ENCODE measurements around the gene CDKN1C.

Gene CDKN1C

GRCh38 chr11:2841411-2842190, 44.0 kb downstream of the CDKN1C start:
- DNase-seq = no peak

GRCh38 chr11:2839395-2839943, 46.1 kb downstream of the CDKN1C start:
- DNase-seq = no peak

- no peak for DNase-seq
Measured at GRCh38 chr11:2838676-2839294, 46.8 kb downstream of the CDKN1C start.

GRCh38 chr11:2838091-2838490, 47.5 kb downstream of the CDKN1C start:
- no peak for DNase-seq

GRCh38 chr11:2837651-2838050, 47.9 kb downstream of the CDKN1C start:
- DNase-seq = no peak

GRCh38 chr11:2837096-2837601, 48.4 kb downstream of the CDKN1C start:
- DNase-seq = no peak

- no peak for DNase-seq
Measured at GRCh38 chr11:2836315-2837095, 49.1 kb downstream of the CDKN1C start.

- DNase-seq = no peak
Measured at GRCh38 chr11:2835751-2836150, 49.8 kb downstream of the CDKN1C start.

GRCh38 chr11:2835296-2835695, 50.3 kb downstream of the CDKN1C start:
- no peak for DNase-seq

- DNase-seq = no peak
Measured at GRCh38 chr11:2834503-2835273, 50.9 kb downstream of the CDKN1C start.

GRCh38 chr11:2833716-2834502, 51.7 kb downstream of the CDKN1C start:
- DNase-seq = no peak

Data from NCI-H446 (cell line).